GM18526 (cell line): Measurements from ENCODE around the gene IGFBP5.

ENCODE experiments used
- POLR2A ChIP-seq: IDR thresholded peaks from 3 replicates; pipeline ENCODE4 v1.6.1; 2011; ENCODE audit not compliant: insufficient read length; ENCODE audit errors: extremely low read depth

IGFBP5 gene

DNA sequence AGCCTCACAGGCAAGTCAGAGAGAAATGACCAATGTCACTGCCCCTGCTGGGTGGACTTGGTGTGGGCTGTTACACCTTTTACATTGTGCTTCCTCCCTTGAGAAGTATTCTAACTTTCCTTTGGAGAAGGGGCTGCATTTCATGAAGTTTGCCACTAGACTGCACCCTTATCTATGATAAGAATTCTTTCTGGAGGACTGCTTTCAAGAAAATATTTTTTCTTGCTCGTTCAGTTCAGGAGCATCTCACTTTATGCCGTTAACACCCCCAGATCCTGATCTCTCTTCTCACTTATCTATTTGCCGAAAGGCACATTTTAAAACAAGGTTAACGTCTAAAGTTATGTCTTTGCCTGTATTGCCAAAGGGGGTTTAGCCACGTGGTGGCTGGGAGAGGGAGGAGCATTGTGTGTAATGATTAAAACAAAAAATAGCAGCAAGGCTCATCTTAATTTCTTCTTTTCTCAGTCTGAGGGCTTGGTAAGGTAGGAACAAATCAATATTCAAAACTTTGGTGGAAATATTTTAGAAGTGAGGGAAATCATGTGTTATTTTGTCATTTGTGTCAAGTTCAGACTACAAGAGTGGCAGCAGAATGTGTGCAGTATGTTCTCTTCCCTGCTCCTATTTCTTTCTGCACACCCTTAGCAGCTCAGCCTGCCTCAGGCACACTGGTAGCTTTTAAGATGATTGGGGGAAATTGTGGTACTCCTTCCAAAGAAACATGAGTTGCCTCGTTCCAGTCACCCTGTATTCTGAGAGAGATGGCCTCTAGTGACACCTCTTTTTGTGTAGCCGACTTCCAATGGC, 1.6 kb upstream of the IGFBP5 start:
- TF ChIP-seq POLR2A: no peak

DNA sequence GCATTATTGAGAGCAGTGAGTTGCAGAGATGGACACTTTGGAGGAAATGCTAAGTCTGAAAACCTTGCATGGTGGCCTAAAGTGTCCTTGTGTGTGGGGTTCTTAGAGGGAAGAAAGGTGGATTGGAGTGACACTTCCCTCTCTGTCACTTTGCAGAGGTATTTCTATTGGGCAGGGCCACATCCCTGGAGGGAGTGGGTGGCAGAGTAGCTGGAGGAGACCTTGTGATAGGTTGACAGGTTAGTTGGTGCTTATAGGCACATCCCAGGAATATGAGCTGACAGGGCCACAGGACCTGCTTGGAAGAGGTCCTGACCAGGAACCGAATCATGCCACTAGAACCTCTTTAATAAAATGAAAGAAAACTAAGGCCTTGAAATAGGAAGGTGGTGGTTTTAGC, 972 bp upstream of the IGFBP5 start:
- no peak for TF ChIP-seq POLR2A

DNA sequence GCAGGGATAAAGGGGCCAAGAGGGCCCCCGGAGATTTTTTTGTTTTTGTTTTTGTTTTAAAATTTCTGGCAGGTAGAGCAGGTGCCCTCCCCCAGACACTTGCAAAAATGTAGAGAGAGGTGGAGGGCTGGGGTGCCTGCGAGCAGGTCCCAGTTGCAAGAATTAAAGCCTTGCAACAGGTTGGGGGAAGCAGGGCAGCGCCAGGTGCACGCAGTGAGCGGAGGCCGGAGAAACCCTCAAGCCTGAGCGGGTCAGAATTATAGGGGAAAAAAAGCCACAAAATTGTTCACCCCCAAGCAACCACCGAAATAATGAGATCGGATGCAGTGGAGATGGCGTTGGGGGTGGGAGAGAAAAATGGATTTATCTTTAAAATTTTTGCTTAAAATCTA, 527 bp downstream of the IGFBP5 start:
- no peak for TF ChIP-seq POLR2A

DNA sequence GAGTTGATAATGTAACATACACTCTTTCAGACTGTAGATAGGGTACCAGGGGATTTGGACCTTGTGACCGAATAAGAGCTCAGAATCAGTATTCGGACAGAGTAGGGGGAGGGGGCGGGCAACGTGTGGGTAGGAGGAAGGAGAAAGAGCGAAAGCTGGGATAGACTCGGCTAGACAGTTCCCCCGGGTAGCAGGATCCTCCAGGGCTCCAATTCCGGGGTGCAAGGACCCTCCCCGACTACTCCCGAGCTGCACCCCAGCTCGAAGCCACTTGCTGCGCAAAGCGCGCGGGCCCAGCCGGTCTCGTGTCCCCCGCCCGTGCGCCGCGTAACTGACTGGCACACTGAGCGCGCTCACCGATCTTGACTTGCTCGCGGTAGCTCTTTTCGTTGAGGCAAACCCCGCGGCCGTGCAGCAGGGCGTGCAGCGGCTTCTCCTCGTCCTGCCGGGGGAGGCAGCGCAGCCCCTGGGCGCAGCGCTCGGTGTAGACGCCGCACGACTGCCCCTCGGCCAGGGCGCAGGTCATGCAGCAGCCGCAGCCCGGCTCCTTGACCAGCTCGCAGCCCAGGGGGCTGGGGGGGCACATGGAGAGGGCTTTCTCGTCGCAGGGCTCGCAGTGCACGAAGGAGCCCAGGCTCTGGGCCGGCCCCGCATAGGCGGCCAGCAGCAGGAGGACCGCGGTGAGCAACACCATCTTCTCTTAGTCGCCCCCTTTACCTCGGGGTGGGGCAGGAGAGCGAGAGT, 1.1 kb downstream of the IGFBP5 start:
- no peak for TF ChIP-seq POLR2A

DNA sequence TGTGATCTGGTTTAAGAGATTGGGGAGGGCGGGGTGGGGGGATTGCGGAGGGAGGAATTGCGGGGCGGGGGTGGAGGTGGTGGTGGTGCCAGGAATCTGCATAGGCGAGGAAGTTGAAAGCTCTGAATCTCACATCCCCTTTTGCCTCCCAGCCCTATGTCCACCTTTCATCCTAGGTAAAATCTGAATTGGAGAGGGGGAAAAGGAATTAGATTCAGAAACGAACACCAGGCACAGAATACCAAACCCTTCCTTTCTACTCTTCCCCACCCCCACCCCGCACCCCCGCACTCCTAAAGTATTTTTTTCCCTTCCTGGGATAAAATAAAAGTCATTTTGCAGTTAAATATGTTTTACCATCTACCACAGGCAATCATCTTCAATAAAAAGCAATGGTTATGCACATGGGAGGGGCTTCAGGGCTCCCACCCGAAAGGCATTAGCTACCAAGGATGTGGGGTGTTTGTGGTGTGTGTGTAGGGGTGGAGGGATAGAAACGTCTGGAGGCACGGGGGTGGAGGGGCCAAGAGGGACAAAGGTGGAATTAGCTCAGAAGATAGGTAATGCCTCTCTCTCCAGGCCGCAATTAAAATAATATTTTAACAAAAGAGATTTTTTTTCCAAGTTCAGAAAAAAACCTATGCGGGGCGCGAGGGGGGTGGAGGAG, 1.8 kb downstream of the IGFBP5 start:
- TF ChIP-seq POLR2A: no peak

- TF ChIP-seq POLR2A: no peak
These were observed 2.5 kb downstream of the IGFBP5 start for GRCh38 chr2:216692636-216693413.

DNA sequence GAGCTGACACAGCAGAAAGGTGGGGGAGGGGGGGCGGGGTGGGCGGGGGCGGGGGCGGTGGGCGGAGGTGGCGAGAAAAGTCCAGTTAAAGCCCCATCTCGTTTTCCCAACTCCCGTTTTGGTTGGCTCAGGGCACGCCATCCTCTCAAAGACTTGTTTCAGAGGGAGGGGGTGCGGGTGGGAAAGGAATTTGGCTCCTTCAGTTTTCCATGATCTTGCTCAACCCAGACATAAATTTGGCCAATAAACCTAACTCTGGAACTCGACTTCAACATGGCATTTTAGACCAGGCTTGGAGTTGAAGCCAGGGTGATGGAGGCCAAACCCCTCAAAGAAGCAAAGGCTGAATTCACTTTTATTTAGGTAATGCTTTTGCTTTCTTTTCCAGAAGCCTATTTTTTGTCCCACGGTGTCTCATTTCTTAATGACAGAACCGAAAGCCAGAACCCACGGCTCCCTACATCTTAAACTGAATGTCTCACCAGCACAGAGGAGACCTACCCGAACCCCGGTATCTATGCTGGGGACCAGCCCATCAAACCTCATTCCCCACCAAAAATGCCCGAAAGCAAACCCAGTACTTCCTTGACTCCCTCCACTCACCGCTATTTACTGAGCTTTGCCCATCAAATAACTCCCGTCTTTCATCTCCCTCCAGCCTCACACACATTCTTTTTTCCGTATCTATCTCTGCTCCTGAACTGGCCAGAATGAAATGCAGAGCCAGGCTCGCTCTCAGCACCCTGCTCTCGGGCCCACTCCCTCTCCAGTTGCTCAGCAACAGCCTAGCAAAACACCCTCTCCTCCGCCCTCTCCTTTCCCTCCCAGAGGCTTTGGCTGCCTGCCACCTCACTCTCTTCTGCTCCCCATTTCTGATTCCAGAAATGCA, 4.3 kb downstream of the IGFBP5 start:
- no peak for TF ChIP-seq POLR2A

DNA sequence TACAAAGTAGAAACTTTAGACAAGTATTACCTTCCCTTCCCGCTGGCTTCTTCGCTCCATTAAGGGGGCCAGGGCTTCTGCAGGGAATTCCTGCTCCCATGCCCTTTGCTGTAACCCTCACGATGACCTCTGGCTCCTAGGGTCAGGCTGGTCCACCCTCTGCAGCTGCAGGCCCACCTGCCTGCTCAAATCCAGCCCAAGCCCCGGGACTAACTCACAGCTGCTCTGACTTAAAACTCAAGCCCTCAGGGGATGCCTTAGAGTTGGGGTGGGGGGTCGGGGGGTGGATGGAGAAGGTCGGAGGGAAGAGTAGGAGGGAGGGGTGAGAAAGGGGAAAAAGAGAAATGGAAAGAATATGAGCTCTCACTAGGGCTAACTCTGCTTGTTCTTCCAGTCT, 4.9 kb downstream of the IGFBP5 start:
- TF ChIP-seq POLR2A: no peak

- TF ChIP-seq POLR2A: no peak
These were observed 6.0 kb downstream of the IGFBP5 start for GRCh38 chr2:216689397-216689796.

GRCh38 chr2:216688731-216689340, 6.5 kb downstream of the IGFBP5 start:
- TF ChIP-seq POLR2A: no peak

DNA sequence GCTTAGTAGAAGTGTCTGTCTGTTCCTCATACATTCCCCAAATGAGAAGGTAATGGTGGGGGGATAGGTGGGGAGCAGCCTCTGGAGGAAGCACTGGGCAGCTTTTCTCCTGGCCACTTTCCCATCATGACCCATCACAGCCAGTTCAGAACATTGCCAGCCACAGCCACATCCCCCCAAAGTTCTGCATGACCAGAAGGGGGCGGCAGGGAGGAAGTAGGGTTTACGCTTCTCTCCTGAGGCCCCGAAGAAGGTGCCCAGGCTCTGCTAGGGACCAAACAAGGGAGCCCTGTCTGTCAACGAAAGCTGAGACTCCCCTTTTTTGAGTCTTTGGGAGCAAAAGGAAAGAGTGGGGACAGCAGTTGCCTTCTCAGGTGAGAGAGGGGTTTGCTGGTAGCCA, 7.7 kb downstream of the IGFBP5 start:
- TF ChIP-seq POLR2A: no peak

DNA sequence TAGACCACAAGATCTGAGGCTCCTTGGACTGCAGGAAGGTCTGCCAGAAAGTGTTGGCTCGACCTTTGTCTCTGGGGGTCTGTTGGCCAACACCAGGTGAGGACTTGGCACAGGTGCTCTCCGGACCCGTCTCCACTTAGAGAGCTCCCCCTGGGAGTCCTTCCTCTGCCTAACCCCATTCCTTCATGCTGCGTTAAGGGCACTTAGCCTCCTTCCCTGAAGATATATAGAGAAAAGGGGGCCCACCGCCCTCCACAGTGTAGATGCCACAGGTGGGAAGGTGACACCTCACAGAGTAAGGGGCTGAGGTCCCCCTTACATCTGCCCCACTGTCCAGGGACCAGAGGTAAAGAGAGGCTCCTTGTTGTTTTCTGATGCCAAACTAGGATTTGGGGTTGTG, 8.2 kb downstream of the IGFBP5 start:
- TF ChIP-seq POLR2A: no peak

DNA sequence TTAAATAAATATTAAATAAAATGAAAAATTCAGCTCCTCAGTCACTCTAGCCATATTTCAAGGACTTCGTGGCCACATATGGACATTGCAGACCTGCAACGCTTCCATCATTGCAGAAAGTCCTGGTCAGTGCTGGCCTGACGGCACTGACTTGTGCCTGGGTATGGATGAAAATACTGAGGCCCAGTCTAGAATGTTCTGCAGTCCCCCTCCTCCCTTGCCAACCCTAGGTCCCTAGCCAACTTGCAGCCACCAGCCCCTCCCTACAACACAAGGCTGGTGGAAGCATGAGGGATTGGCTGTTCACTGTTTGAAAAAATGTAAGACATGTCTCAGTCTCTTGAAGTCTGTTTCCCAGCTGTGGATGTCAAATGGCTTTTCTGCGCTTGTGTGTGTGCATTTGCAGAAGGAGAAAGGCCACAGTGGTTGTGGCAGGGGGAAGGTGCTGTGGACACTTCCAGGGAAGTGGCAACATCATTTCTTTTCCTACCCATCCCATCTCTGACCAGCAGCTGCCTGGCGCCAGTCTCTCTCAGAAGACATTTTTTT, 9.9 kb downstream of the IGFBP5 start:
- TF ChIP-seq POLR2A: no peak

DNA sequence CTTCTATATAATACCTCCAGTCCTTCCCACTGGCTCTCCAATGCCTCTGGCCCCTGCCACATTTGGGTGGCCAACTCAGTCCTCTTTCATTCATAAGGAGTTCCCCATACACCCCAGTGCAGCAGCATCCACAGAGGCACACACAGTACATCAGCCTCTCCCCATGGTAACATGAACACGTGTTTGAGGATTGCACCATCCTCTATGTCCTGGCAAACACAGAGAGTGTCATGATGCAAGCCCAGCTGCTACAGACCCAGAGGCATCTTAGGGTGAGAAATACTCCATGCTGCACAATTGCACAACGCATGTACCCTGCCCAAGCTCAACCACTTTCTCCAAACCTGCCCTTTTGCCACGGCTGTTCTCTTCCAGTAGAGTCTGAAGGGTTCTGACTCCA, 11.5 kb downstream of the IGFBP5 start:
- TF ChIP-seq POLR2A: no peak
